K562 (cell line): Measurements from ENCODE around the gene FARP1.

Experiments used
- CBX3 ChIP-seq, 2 experiments: IDR thresholded peaks; 1 replicate in 1 of 2; 2 replicates in 1 of 2; pipeline ENCODE4 v1.6.1; 2012; ENCODE audit warnings: inconsistent platforms in 2 of 2, low read length in 2 of 2, borderline replicate concordance in 1 of 2, control low read depth in 1 of 2
- HMGN3 ChIP-seq: IDR thresholded peaks from 2 replicates; pipeline ENCODE4 v1.6.1; 2011; ENCODE audit warnings: borderline replicate concordance, low read depth, mild to moderate bottlenecking, mixed read lengths, low read length; ENCODE audit not compliant: insufficient read length; ENCODE audit errors: extremely low read depth
- JUN ChIP-seq, 2 experiments: sonication (generic) in 1 of 2; formaldehyde crosslinking in 1 of 2; IDR thresholded peaks; 2 replicates each; pipeline versions ENCODE4 v1.6.1 to v1.8.0; 2012 to 2022; ENCODE audit warnings: borderline replicate concordance in 2 of 2, mild to moderate bottlenecking in 2 of 2, improper control_type of control experiment in 1 of 2, low read depth in 1 of 2, low read length in 1 of 2, missing genetic modification reagents in 1 of 2
- PML ChIP-seq: IDR thresholded peaks from 2 replicates; pipeline ENCODE4 v1.6.1; 2012; ENCODE audit warnings: low read length, inconsistent platforms
- RCOR1 ChIP-seq, 2 experiments: IDR thresholded peaks; 2 replicates each; pipeline ENCODE4 v1.6.1; 2012; ENCODE audit warnings: low read depth in 2 of 2, low read length in 2 of 2, borderline replicate concordance in 1 of 2, improper control_type of control experiment in 1 of 2
- SPI1 ChIP-seq: IDR thresholded peaks from 2 replicates; pipeline ENCODE4 v1.6.1; 2011; ENCODE audit warnings: low read depth, low read length, control low read depth, borderline replicate concordance
- TAF1 ChIP-seq: IDR thresholded peaks from 2 replicates; pipeline ENCODE4 v1.6.1; 2011; ENCODE audit warnings: mild to moderate bottlenecking, low read length, moderate library complexity; ENCODE audit not compliant: insufficient read depth, control insufficient read depth, severe bottlenecking; ENCODE audit errors: extremely low read depth
- TF ChIP-seq, protein P1 (sequence below), 3 experiments: IDR thresholded peaks in 2 of 3; conservative IDR thresholded peaks in 1 of 3; 2 replicates each; pipeline ENCODE4 v1.5.1; 2011 to 2012; ENCODE audit warnings: low read length in 3 of 3, mild to moderate bottlenecking in 3 of 3, control low read depth in 2 of 3, improper control_type of control experiment in 1 of 3, inconsistent platforms in 1 of 3, low read depth in 1 of 3, mixed read lengths in 1 of 3, moderate library complexity in 1 of 3; ENCODE audit not compliant: insufficient read depth in 2 of 3
- TF ChIP-seq, protein P2 (sequence below): IDR thresholded peaks from 2 replicates; pipeline ENCODE4 v1.6.1; 2016; ENCODE audit warnings: missing genetic modification characterization, missing compliant biosample characterization
- TF ChIP-seq, protein P3 (sequence below): fragments of 250-450 bp; sonication (Bioruptor Pico); IDR thresholded peaks from 2 replicates; pipeline ENCODE4 v1.8.0; 2021; ENCODE audit warnings: moderate library complexity, mild to moderate bottlenecking, inconsistent platforms
- TF ChIP-seq, protein P4 (sequence below): fragments of 150-350 bp; conservative IDR thresholded peaks from 2 replicates; pipeline ENCODE4 v1.6.1; 2014; ENCODE audit warnings: low read length

DNA sequence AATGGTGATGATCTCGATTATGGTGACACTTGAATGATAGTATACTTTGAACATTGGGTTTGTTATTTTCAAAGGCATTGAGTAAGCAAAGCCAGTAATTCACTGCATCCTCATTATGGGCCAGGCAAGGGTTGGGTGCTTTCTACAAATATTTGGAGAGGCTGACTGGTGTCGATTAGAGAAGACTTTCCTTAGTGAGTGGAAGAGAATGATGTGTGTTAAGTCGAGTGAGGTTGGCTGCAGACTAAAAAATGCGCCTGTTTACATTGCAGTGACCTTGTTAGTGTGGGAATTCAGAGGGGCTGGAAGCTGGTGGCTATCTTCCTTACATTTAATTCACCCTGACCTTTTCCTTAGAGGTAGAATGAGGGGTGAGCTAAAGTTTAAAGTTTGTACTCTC is 56.6 kb downstream of the FARP1 start:
- no peak for TF ChIP-seq CBX3 (IDR thresholded peaks at IDR 0.05; ENCODE audit: borderline replicate concordance in 1 of 2, low read length in 2 of 2)
- TF ChIP-seq SPI1 = no peak
- TF ChIP-seq, protein P1, sequence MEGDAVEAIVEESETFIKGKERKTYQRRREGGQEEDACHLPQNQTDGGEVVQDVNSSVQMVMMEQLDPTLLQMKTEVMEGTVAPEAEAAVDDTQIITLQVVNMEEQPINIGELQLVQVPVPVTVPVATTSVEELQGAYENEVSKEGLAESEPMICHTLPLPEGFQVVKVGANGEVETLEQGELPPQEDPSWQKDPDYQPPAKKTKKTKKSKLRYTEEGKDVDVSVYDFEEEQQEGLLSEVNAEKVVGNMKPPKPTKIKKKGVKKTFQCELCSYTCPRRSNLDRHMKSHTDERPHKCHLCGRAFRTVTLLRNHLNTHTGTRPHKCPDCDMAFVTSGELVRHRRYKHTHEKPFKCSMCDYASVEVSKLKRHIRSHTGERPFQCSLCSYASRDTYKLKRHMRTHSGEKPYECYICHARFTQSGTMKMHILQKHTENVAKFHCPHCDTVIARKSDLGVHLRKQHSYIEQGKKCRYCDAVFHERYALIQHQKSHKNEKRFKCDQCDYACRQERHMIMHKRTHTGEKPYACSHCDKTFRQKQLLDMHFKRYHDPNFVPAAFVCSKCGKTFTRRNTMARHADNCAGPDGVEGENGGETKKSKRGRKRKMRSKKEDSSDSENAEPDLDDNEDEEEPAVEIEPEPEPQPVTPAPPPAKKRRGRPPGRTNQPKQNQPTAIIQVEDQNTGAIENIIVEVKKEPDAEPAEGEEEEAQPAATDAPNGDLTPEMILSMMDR (IDR thresholded peaks at IDR 0.05 in 2 of 3, conservative IDR thresholded peaks at IDR 0.05 in 1 of 3; ENCODE audit: insufficient read depth in 2 of 3, low read depth in 1 of 3, low read length in 3 of 3) = no peak
- TF ChIP-seq, protein P2, sequence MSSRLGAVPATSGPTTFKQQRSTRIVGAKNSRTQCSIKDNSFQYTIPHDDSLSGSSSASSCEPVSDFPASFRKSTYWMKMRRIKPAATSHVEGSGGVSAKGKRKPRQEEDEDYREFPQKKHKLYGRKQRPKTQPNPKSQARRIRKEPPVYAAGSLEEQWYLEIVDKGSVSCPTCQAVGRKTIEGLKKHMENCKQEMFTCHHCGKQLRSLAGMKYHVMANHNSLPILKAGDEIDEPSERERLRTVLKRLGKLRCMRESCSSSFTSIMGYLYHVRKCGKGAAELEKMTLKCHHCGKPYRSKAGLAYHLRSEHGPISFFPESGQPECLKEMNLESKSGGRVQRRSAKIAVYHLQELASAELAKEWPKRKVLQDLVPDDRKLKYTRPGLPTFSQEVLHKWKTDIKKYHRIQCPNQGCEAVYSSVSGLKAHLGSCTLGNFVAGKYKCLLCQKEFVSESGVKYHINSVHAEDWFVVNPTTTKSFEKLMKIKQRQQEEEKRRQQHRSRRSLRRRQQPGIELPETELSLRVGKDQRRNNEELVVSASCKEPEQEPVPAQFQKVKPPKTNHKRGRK (tag) = no peak
- TF ChIP-seq TAF1 = no peak
- TF ChIP-seq, protein P3, sequence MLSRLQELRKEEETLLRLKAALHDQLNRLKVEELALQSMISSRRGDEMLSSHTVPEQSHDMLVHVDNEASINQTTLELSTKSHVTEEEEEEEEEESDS (CRISPR knock-in tag) = no peak
- no peak for TF ChIP-seq PML
- no peak for TF ChIP-seq RCOR1 (IDR thresholded peaks at IDR 0.05; ENCODE audit: borderline replicate concordance in 1 of 2, low read depth in 2 of 2, low read length in 2 of 2)
- TF ChIP-seq, protein P4, sequence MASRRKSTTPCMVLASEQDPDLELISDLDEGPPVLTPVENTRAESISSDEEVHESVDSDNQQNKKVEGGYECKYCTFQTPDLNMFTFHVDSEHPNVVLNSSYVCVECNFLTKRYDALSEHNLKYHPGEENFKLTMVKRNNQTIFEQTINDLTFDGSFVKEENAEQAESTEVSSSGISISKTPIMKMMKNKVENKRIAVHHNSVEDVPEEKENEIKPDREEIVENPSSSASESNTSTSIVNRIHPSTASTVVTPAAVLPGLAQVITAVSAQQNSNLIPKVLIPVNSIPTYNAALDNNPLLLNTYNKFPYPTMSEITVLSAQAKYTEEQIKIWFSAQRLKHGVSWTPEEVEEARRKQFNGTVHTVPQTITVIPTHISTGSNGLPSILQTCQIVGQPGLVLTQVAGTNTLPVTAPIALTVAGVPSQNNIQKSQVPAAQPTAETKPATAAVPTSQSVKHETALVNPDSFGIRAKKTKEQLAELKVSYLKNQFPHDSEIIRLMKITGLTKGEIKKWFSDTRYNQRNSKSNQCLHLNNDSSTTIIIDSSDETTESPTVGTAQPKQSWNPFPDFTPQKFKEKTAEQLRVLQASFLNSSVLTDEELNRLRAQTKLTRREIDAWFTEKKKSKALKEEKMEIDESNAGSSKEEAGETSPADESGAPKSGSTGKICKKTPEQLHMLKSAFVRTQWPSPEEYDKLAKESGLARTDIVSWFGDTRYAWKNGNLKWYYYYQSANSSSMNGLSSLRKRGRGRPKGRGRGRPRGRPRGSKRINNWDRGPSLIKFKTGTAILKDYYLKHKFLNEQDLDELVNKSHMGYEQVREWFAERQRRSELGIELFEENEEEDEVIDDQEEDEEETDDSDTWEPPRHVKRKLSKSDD = no peak
- TF ChIP-seq JUN (IDR thresholded peaks at IDR 0.05; ENCODE audit: borderline replicate concordance, low read depth, low read length) = no peak
- no peak for TF ChIP-seq JUN (CRISPR knock-in tag; IDR thresholded peaks at IDR 0.05; ENCODE audit: borderline replicate concordance)
- TF ChIP-seq HMGN3 = no peak
